Endothelial cell of umbilical vein (primary cell): ENCODE results near the gene SEZ6L.

Experiments used
- EZH2 ChIP-seq: IDR thresholded peaks from 2 replicates; pipeline ENCODE4 v1.6.1; 2012; ENCODE audit warnings: borderline replicate concordance, low read depth, mild to moderate bottlenecking, moderate library complexity, low read length, inconsistent platforms; ENCODE audit not compliant: severe bottlenecking
- POLR2A ChIP-seq: IDR thresholded peaks from 2 replicates; pipeline ENCODE4 v1.6.1; 2012; ENCODE audit warnings: low read depth, mild to moderate bottlenecking, control low read depth, low read length
- POLR2AphosphoS5 ChIP-seq: IDR thresholded peaks from 2 replicates; pipeline ENCODE4 v1.6.1; 2012; ENCODE audit warnings: low read depth, mild to moderate bottlenecking, control low read depth, low read length, moderate library complexity; ENCODE audit not compliant: insufficient read depth
- TF ChIP-seq, protein P1 (sequence below): IDR thresholded peaks from 2 replicates; pipeline ENCODE4 v1.6.1; 2011; ENCODE audit not compliant: insufficient read depth, insufficient read length
- TF ChIP-seq, protein P2 (sequence below), 2 donors: IDR thresholded peaks; 1 replicate in 1 of 2; 2 replicates in 1 of 2; pipeline ENCODE4 v1.5.1; 2011; ENCODE audit warnings: low read length in 2 of 2, mild to moderate bottlenecking in 2 of 2, moderate library complexity in 2 of 2, control low read depth in 1 of 2, inconsistent platforms in 1 of 2, low read depth in 1 of 2; ENCODE audit not compliant: insufficient read depth in 1 of 2; ENCODE audit errors: extremely low read depth in 1 of 2

DNA sequence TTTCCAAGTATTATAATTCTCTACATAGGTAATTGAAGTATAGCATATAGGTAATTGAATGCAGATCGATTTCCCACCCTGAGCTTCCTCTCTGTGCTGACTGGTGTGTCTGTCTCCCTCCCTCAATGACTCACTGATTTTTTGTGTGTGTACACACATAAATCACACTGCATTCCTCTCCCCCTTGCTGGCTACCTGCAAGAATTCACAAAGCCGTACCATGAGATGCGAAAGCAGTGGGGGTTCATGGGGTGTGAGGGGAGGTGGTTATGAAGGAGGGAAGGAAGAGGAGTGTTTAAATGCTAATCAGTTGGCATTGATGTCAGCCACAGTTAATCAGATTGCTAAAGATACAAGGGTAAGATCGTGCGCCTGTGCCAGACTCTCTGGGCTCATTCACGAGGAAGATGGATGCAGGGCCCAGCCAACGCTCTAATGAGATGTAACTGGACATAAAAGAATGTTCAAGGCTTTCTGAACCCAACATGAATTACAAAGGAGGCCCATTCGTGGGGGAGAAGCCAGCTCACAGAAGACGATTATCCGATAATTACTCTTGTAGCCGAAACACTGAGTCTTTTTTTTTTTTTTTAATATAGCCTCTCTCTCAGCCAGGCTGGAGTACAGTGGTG is 107.4 kb downstream of the SEZ6L start:
- TF ChIP-seq, protein P1, sequence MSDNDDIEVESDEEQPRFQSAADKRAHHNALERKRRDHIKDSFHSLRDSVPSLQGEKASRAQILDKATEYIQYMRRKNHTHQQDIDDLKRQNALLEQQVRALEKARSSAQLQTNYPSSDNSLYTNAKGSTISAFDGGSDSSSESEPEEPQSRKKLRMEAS: no peak
- no peak for TF ChIP-seq POLR2A
- TF ChIP-seq, protein P2, sequence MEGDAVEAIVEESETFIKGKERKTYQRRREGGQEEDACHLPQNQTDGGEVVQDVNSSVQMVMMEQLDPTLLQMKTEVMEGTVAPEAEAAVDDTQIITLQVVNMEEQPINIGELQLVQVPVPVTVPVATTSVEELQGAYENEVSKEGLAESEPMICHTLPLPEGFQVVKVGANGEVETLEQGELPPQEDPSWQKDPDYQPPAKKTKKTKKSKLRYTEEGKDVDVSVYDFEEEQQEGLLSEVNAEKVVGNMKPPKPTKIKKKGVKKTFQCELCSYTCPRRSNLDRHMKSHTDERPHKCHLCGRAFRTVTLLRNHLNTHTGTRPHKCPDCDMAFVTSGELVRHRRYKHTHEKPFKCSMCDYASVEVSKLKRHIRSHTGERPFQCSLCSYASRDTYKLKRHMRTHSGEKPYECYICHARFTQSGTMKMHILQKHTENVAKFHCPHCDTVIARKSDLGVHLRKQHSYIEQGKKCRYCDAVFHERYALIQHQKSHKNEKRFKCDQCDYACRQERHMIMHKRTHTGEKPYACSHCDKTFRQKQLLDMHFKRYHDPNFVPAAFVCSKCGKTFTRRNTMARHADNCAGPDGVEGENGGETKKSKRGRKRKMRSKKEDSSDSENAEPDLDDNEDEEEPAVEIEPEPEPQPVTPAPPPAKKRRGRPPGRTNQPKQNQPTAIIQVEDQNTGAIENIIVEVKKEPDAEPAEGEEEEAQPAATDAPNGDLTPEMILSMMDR (IDR thresholded peaks at IDR 0.05; ENCODE audit: extremely low read depth in 1 of 2, insufficient read depth in 1 of 2, low read depth in 1 of 2, low read length in 2 of 2): no peak
- TF ChIP-seq POLR2AphosphoS5: no peak
- TF ChIP-seq EZH2: no peak
